SK-MEL-5 (cell line): ENCODE data around the gene ANAPC4. TPM values are rescaled to one million over a fixed set of nuclear protein-coding genes. Genes with fewer than 3 reads are reported as not detected.
"Not testable (repeated sequence)": the region's sequence is repeated elsewhere in the genome, so short reads cannot be mapped to it uniquely, and the experiment has no call there.

Experiments
- DNase-seq: peaks from one replicate; pipeline ENCODE4 v3.0.0-alpha.2; 2016; ENCODE audit warnings: low read depth, low spot score
- in situ Hi-C: cut with HindIII; loops from 2 replicates; pipeline ENCODE4 v1.10.0; 2016; ENCODE audit warnings: low sequenced_read_pairs, high pct_unique_total_duplicates, low pct_unique_long_range_greater_than_20kb
- total RNA-seq: library from RNA; depleted of rRNA; stranded (reverse); fragments of >200 nt; shearing (Covaris generic); gene quantifications from 2 replicates; pipeline ENCODE4 v1.2.3, GENCODE V29; 2014

ANAPC4 gene
- total RNA-seq, 1 experiment from 2014 or later = 29.6 TPM

GRCh38 chr4:25370242-25370641 lies 6.8 kb upstream of the ANAPC4 start:
- in situ Hi-C loops = no loop called here
- DNase-seq = no peak

GRCh38 chr4:25372549-25372948 lies 4.5 kb upstream of the ANAPC4 start:
- DNase-seq, in situ Hi-C loops: not testable (repeated sequence)

DNA sequence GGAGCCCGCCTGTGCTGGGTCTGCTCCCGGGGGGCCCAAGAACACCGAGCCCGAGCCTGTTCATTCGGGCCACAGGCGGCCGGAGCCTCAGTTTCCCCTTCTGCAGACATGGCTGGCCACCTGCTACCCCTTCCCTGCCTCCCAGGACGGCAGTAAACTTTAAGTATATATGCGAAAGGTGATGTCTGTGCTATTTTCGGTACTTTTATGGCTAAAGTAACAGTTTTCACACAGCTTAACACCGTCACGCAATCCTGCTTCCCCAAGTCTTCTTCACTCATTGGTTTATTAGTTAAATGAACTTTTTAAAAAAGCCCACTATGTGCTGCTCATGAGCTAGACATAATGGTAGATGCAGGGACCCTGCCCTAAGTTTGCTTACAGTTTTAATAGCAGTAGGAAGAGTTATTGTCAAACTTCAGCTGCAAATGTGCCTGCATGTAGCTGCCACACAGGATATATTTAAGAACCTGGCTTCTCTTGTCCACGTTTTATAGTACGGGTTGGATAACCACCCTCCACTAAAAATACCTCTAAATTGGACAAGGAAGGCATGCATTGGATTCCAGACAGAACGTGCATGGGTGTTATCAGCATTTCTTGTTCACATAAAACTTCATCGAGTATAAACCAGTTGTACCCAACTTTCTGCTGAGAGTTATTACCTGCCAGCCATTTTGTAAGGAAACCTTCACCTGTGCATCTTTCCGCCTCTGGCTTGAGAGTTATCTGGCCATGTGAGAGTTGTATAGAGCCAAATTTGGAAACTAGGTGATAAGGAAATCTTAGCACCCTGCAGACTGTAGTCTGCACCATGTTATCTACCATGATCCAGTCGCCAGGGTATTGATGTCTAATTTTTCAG lies 741 bp downstream of the ANAPC4 start:
- in situ Hi-C loops = no loop called here

GRCh38 chr4:25378437-25378743 lies 1.3 kb downstream of the ANAPC4 start:
- in situ Hi-C loops = no loop called here
- no peak for DNase-seq

More for the DNA sequence above, 741 bp downstream of the ANAPC4 start:
- DNase-seq = no peak

GRCh38 chr4:25379591-25379990 lies 2.5 kb downstream of the ANAPC4 start:
- in situ Hi-C loops = no loop called here
- no peak for DNase-seq

DNA sequence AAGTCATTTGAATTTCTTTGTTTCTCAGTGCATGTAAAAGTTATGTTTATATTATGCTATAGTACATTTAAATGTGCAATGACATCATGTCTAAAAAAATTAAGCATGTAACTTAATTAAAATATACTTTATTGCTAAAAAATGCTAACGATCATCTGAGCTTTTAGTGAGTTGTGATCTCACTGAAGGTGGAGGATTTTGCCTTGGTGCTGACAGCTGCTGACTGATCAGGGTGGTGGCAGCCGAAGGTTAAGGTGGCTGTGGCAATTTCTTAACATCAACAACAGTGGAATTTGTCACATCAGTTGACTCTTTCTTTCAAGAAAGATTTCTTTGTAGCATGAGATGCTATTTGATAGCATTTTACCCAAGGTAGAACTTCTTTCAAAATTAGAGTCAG lies 6.6 kb downstream of the ANAPC4 start:
- in situ Hi-C loops = no loop called here
- DNase-seq = no peak

GRCh38 chr4:25386926-25387325 lies 9.9 kb downstream of the ANAPC4 start:
- in situ Hi-C loops = no loop called here

GRCh38 chr4:25397305-25397704 lies 20.2 kb downstream of the ANAPC4 start:
- in situ Hi-C loops = no loop called here
- DNase-seq = no peak

More at GRCh38 chr4:25386926-25387325, 9.9 kb downstream of the ANAPC4 start:
- DNase-seq = no peak

GRCh38 chr4:25399510-25399909 lies 22.4 kb downstream of the ANAPC4 start:
- in situ Hi-C loops = no loop called here
- no peak for DNase-seq

GRCh38 chr4:25401066-25401465 lies 24.0 kb downstream of the ANAPC4 start:
- DNase-seq = no peak
- in situ Hi-C loops = no loop called here

DNA sequence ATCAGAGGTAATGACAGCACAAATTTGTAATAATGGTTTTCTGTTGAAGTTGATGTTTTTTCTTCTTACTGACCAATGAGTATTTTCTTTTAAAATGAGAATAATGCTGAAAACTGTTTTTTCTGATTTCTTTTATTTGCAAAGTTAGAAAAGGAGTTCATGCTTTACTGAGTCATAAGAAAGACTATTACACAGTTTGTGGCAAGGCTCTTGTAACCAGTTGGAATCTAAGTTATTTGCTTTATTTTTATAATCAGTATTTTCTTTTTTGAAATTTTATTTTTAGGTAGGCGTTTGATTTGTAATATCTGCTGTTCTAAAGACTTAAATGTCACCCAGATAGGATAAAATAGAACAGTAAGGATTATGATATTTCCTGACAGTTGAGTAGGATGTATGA lies 25.5 kb downstream of the ANAPC4 start:
- in situ Hi-C loops = no loop called here
- DNase-seq = no peak

DNA sequence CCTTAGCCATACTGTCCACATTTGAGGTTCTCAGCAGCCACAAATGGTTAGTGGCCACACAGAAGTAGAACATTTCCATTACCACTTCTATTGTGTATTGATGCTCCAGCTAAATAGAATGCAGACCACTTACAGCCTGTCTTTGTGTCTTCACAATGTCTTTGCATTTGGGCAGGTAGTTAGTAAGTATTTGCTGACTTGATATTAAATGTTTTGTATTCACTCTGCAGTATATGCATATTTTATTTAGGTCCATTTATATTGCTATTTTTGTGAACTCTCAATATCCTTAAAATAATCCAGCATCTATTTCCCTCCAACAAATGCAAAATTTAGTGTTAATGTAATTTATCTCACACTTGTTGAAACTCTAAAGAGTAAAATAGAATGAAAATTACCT lies 26.6 kb downstream of the ANAPC4 start:
- in situ Hi-C loops = no loop called here
- DNase-seq = no peak

- in situ Hi-C loops = no loop called here
- DNase-seq = no peak
These were observed 28.4 kb downstream of the ANAPC4 start for GRCh38 chr4:25405453-25405852.

- in situ Hi-C loops = no loop called here
- DNase-seq = no peak
These were observed 29.1 kb downstream of the ANAPC4 start for GRCh38 chr4:25406081-25406692.

DNA sequence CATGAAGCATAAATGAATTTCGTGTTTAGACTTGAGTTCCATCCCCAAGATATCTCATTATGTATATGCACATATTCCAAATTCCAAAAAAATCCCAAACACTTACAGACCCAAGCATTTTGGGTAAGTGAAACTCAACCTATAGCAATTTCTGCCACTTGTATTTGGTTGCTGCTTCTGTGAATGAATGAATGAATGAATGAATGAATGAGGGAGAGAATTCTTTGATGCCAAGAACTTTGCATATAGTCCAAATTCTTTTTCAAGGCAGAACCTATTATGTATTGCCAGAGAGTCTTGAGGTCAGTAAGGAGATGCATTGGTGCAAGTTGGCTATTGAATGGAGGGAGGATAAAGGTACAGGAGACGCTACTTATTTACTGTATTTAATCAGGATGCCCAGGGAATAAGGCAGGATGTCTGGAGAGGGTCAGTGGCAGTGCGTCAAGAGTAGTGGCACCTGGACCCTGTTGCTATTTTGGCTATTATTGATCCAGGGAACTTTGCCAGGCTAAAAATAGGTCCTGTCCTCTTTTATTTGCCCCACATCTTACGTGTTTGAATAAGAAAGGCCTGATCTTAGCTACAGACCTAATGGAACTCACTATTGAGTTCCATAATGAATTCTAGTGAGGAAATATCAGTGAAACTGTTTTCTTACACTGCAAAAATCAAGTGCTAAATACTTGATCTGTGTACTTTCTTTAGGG lies 33.9 kb downstream of the ANAPC4 start:
- in situ Hi-C loops = no loop called here
- no peak for DNase-seq

- no peak for DNase-seq
- in situ Hi-C loops = no loop called here
These were observed 36.2 kb downstream of the ANAPC4 start for GRCh38 chr4:25413261-25413660.

GRCh38 chr4:25417014-25417413 lies 40.0 kb downstream of the ANAPC4 start:
- DNase-seq = no peak
- in situ Hi-C loops = no loop called here

- DNase-seq = no peak
- in situ Hi-C loops = no loop called here
These were observed 43.9 kb downstream of the ANAPC4 start for GRCh38 chr4:25420931-25421330.
